CD4-positive, alpha-beta memory T cell (primary cell): ENCODE results near the gene PLEKHG2. TPM values are rescaled to one million over a fixed set of nuclear protein-coding genes. Genes with fewer than 3 reads are reported as not detected.

Experiments used
- CTCF ChIA-PET: fragments of 350-600 bp; sonication (Branson Sonifier 250); formaldehyde crosslinking; loops from one replicate; lab custom pipeline; 2021; ENCODE audit warnings: inconsistent platforms; ENCODE audit not compliant: partially characterized antibody; lab: Charles Lee
- POLR2A ChIA-PET: fragments of 350-600 bp; sonication (Branson Sonifier 250); formaldehyde crosslinking; loops from one replicate; lab custom pipeline; 2021; ENCODE audit not compliant: partially characterized antibody; lab: Charles Lee
- DNase-seq, 5 donors: peaks; one replicate each; pipeline versions ENCODE4 v3.0.0 to v3.0.0-alpha.2; 2020 to 2022; ENCODE audit warnings: mixed read lengths in 1 of 5
- H3K27ac ChIP-seq: one replicate; pipeline ENCODE4 v1.7.0; 2013; ENCODE audit warnings: low read depth, low read length
- H3K27me3 ChIP-seq: 2 replicates; pipeline ENCODE4 v1.7.0; 2013; ENCODE audit warnings: mild to moderate bottlenecking, low read length, moderate library complexity; ENCODE audit not compliant: insufficient read depth
- H3K36me3 ChIP-seq: 2 replicates; pipeline ENCODE4 v1.7.0; 2013; ENCODE audit warnings: mild to moderate bottlenecking, low read length, moderate library complexity; ENCODE audit not compliant: insufficient read depth
- H3K4me1 ChIP-seq: 2 replicates; pipeline ENCODE4 v1.7.0; 2013; ENCODE audit warnings: mild to moderate bottlenecking, low read length, moderate library complexity; ENCODE audit not compliant: insufficient read depth
- H3K4me3 ChIP-seq, 2 donors: one replicate each; pipeline ENCODE4 v1.7.0; 2013; ENCODE audit warnings: low read length in 2 of 2, mild to moderate bottlenecking in 1 of 2
- H3K9me3 ChIP-seq, 2 donors: one replicate each; pipeline ENCODE4 v1.7.0; 2013; ENCODE audit warnings: low read length in 2 of 2, control low read depth in 1 of 2; ENCODE audit not compliant: control insufficient read depth in 1 of 2
- H3K27ac Mint-ChIP-seq, 7 donors: one replicate each; pipeline ENCODE4 v1.8.0; 2020 to 2021; ENCODE audit warnings: mixed read lengths in 7 of 7, mild to moderate bottlenecking in 6 of 7, inconsistent platforms in 3 of 7, moderate library complexity in 3 of 7
- H3K27me3 Mint-ChIP-seq, 2 donors: one replicate each; pipeline ENCODE4 v1.8.0; 2020 to 2021; ENCODE audit warnings: mixed read lengths in 2 of 2
- H3K36me3 Mint-ChIP-seq, 2 donors: one replicate each; pipeline ENCODE4 v1.8.0; 2020 to 2021; ENCODE audit warnings: mixed read lengths in 2 of 2, inconsistent platforms in 1 of 2, mild to moderate bottlenecking in 1 of 2
- H3K4me1 Mint-ChIP-seq, 4 donors: one replicate each; pipeline ENCODE4 v1.8.0; 2020 to 2021; ENCODE audit warnings: mixed read lengths in 4 of 4, mild to moderate bottlenecking in 1 of 4
- H3K4me3 Mint-ChIP-seq, 8 donors: one replicate each; pipeline ENCODE4 v1.8.0; 2020 to 2021; ENCODE audit warnings: mixed read lengths in 8 of 8, mild to moderate bottlenecking in 7 of 8, moderate library complexity in 6 of 8, inconsistent platforms in 3 of 8
- H3K9me3 Mint-ChIP-seq, 8 donors: one replicate each; pipeline ENCODE4 v1.8.0; 2020 to 2021; ENCODE audit warnings: mixed read lengths in 8 of 8, mild to moderate bottlenecking in 5 of 8, inconsistent platforms in 3 of 8, moderate library complexity in 1 of 8
- intact Hi-C: fragments of 100-400 bp; cut with micrococcal nuclease; formaldehyde crosslinking; loops from one replicate; pipeline ENCODE4 v1.15.1; 2023
- polyA plus RNA-seq, 2 donors: library from polyadenylated mRNA; unstranded; fragments of 300-500 nt; fragmentation: Illumina TruSeq; gene quantifications; one replicate each; pipeline ENCODE4 v1.2.3, GENCODE V29; 2021
- total RNA-seq, 2 experiments: library from RNA; stranded (reverse); gene quantifications; one replicate each; pipeline ENCODE4 v1.2.3, GENCODE V29; 2021

Gene PLEKHG2
- total and polyA plus RNA-seq, 4 experiments from 2014 or later, result 1.4 to 17.0 (median 8.6) TPM

DNA sequence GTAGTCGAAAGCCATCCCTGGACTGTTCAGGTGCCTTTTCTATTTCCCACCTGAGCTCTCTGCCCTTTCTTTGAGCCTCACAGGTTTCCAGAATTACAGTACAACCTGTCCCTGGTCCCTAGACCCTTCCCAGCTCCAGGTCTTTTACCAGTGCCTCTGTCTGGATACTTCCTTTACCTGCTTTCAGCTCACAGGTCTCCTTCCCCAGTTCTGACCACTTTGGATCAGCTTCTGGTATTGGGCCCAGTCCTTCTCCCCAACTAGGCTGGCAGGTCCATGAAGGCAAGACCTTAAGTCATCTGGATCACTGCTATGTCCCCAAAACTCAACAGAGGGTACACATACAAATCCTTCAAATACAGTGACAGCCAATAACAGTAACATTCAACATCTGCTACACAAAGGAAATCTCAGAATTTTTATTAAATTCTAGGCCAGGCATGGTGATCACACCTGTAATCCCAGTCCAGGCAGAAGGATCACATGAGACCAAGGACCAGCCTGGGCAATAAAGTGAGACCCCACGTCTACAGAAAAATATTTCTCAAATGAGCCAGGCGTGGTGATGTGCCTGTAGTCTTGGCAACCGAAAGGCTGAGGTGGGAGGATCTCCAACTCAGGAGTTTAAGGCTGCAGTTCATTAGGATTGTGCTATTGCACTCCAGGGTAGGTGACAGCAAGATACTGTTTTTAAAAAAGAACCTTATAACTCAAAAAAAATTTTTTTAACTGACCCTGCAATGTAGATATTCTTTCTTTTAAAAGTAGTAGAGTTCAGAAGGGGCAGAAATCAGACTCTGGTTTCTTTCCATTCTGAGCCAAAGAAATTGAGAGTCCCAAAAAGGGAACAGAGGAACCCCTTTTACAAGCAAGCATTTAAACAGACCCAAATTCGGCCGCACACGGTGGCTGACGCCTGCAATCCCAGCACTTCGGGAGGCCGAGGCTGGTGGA lies 21.9 kb downstream of the PLEKHG2 start:
- H3K27me3 Mint-ChIP-seq, result peaks cover 0 to 1% of the 10 kb centered on the region in 2 donors
- H3K4me3 Mint-ChIP-seq, result peak overlapping the region; percentile 97 to 100 (median 100)
- peaks cover 43% of the 10 kb centered on the region for H3K4me1 ChIP-seq
- peak overlapping the region; percentile 98 to 100 (median 99) for H3K27ac Mint-ChIP-seq
- H3K36me3 ChIP-seq, result peaks cover 24% of the 10 kb centered on the region
- ChIA-PET POLR2A (interaction anchor here (0.6 to 6.4 kb wide), 31 partner anchors 10 to 1829 kb away, joined by 3 to 153 read pairs (median 5); partner anchors contain the start of genes EID2, EID2B, GMFG and MED29), CTCF (interaction anchor here (1.1 to 2.7 kb wide), 10 partner anchors 11 to 238 kb away, joined by 3 to 16 read pairs (median 8); partner anchors contain the start of genes EID2B, GMFG, MED29 and PAF1)
- peak in 1 of 5 donors; percentile 27 for DNase-seq
- intact Hi-C loops, result no loop called here
- peaks cover 0 to 5% (median 0%) of the 10 kb centered on the region in 8 donors for H3K9me3 Mint-ChIP-seq
- peak overlapping the region; percentile 90 for H3K27ac ChIP-seq
- peaks cover 30 to 59% (median 44%) of the 10 kb centered on the region in 4 donors for H3K4me1 Mint-ChIP-seq
- H3K36me3 Mint-ChIP-seq, result peaks cover 29 to 49% of the 10 kb centered on the region in 2 donors
- H3K9me3 ChIP-seq, result no peaks in the 10 kb centered on the region
- H3K4me3 ChIP-seq, result peak overlapping the region; percentile 71 to 90
- H3K27me3 ChIP-seq, result no peaks in the 10 kb centered on the region

DNA sequence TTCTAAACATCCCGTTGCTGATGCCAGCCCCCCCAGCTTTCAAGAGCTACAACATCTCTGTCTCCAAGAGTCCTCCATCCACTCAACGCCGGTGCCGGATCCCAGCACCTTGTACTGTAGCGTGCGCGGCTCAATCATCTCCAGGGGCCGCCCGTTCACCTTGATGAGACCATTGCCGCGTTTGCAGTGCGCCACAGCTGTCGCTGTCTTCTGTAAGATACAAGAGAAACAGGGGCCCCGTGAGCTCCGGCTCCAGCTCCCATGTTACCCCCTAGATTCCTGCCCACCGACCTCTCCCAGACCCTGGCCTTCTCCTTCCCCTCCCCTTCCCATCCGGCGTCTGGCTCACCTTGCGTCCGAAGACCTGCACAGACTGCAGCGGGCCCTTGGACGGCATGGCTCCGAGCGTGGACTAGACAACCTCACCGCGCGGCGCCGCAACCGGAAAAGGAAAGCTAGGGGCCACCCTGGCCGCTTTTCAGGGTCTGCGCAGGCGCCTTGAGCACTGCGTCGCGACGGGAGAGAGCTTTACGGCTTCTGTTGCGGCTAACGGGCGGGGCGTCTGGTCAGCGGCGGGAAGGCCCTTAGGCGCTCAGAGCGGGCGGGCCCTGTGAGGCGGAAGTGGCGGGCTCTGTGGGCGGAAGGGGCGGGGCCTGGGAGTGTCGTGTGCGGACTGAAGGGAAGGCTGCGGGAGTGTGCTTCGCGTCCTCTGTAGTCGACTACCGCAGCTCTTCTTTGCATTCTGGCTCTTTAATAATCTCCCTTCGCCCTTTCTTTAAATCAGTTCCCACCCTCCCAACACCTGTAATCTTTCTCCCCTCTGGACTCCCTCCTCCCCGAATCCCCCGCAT lies 23.3 kb downstream of the PLEKHG2 start, which contains the start of gene RPS16:
RPS16 (minus strand) TSS at position 451 of the 851 bp plus-strand sequence; CDS start at position 397, 54 bp downstream.
- Histone ChIP-seq H3K27me3 (no peaks in the 10 kb centered on the region), H3K9me3 (no peaks in the 10 kb centered on the region), H3K27ac (peak within 1 kb of the TSS; percentile 90), H3K36me3 (peaks cover 24% of the 10 kb centered on the region), H3K4me3 (peak within 1 kb of the TSS; percentile 71 to 90), H3K4me1 (peaks cover 37% of the 10 kb centered on the region)
- Mint-ChIP-seq H3K4me1 (peaks cover 31 to 62% (median 41%) of the 10 kb centered on the region in 4 donors), H3K4me3 (peak within 1 kb of the TSS; percentile 97 to 100 (median 100)), H3K27ac (peak within 1 kb of the TSS; percentile 98 to 100 (median 99)), H3K27me3 (peaks cover 0 to 1% of the 10 kb centered on the region in 2 donors), H3K36me3 (peaks cover 29 to 46% of the 10 kb centered on the region in 2 donors), H3K9me3 (peaks cover 0 to 5% (median 0%) of the 10 kb centered on the region in 8 donors)
- peak; percentile 98 to 99 (median 99) for DNase-seq
- intact Hi-C loops, result loop anchor here (1.0 kb wide), 5 partner anchors 10 to 97 kb away; partner anchors contain the start of genes EID2B, MED29, PAF1 and PLEKHG2
- ChIA-PET POLR2A (interaction anchor here (0.7 to 6.4 kb wide), 41 partner anchors 9 to 1828 kb away, joined by 3 to 153 read pairs (median 5); partner anchors contain the start of genes C19orf47, DYRK1B, EID2 and EID2B), CTCF (interaction anchor here (0.7 to 2.3 kb wide), 18 partner anchors 9 to 237 kb away, joined by 3 to 16 read pairs (median 4); partner anchors contain the start of genes EID2, EID2B, GMFG and MED29)

GRCh38 chr19:39436350-39436716 lies 23.9 kb downstream of the PLEKHG2 start:
- H3K4me1 ChIP-seq, result peaks cover 31% of the 10 kb centered on the region
- H3K27me3 Mint-ChIP-seq, result peaks cover 0 to 1% of the 10 kb centered on the region in 2 donors
- H3K4me3 ChIP-seq, result peak overlapping the region; percentile 55 to 90
- peaks cover 24% of the 10 kb centered on the region for H3K36me3 ChIP-seq
- H3K4me3 Mint-ChIP-seq, result peak overlapping the region; percentile 97 to 100 (median 100)
- H3K27ac Mint-ChIP-seq, result peak overlapping the region; percentile 98 to 100 (median 99)
- DNase-seq, result no peak
- peaks cover 0 to 5% (median 0%) of the 10 kb centered on the region in 8 donors for H3K9me3 Mint-ChIP-seq
- H3K27ac ChIP-seq, result peak overlapping the region; percentile 90
- H3K27me3 ChIP-seq, result no peaks in the 10 kb centered on the region
- peaks cover 29 to 39% of the 10 kb centered on the region in 2 donors for H3K36me3 Mint-ChIP-seq
- H3K9me3 ChIP-seq, result no peaks in the 10 kb centered on the region
- ChIA-PET CTCF (interaction anchor here (0.7 to 2.3 kb wide), 15 partner anchors 10 to 236 kb away, joined by 3 to 16 read pairs (median 4); partner anchors contain the start of genes EID2, EID2B, MED29 and PAF1), POLR2A (interaction anchor here (0.7 to 6.4 kb wide), 37 partner anchors 10 to 1827 kb away, joined by 3 to 153 read pairs (median 6); partner anchors contain the start of genes C19orf47, DYRK1B, EID2 and EID2B)
- peaks cover 28 to 56% (median 37%) of the 10 kb centered on the region in 4 donors for H3K4me1 Mint-ChIP-seq
- intact Hi-C loops, result loop anchor here (1.0 kb wide), 5 partner anchors 9 to 96 kb away; partner anchors contain the start of genes EID2B, MED29, PAF1 and PLEKHG2

DNA sequence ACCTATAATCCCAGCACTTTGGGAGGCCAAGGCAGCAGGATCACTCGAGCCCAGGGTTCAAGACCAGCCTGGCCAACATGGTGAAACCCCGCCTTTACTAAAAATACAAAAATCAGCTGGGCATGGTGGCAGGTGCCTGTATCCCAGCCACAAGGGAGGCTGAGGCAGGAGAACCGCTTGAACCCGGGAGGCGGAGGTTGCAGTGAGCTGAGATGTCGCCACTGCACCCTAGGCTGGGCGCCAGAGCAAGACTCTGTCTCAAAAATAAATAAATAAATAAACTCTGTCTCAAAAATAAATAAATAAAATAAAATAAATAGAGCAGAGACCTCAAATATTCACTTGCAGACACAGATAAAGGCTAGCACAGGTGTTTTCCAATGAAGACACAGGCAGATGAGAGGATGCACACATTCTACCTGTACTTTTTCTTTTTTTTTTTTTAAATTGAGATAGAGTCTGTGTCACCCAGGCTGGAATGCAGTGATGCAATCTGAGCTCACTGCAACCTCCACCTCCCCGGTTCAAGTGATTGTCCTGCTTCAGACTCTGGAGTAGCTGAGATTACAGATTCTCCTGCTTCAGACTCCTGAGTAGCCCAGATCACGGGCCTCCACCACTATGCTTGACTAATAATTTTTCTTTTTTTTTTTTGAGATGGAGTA lies 25.9 kb downstream of the PLEKHG2 start:
- Mint-ChIP-seq H3K36me3 (peaks cover 18 to 26% of the 10 kb centered on the region in 2 donors), H3K27ac (no peak overlapping the region), H3K27me3 (peaks cover 0 to 3% of the 10 kb centered on the region in 2 donors), H3K4me1 (peaks cover 26 to 48% (median 30%) of the 10 kb centered on the region in 4 donors), H3K9me3 (peaks cover 0 to 5% (median 0%) of the 10 kb centered on the region in 8 donors), H3K4me3 (no peak overlapping the region)
- ChIA-PET POLR2A (interaction anchor here (3.6 kb wide), 1 partner anchor 36 kb away, joined by 53 read pairs; no protein-coding TSS in a partner anchor), CTCF (interaction anchor here (0.9 to 5.1 kb wide), 3 partner anchors 95 to 234 kb away, joined by 3 to 56 read pairs (median 46); partner anchors contain the start of gene EID2B)
- Histone ChIP-seq H3K36me3 (peaks cover 12% of the 10 kb centered on the region), H3K4me1 (peaks cover 26% of the 10 kb centered on the region), H3K27ac (no peak overlapping the region), H3K27me3 (no peaks in the 10 kb centered on the region), H3K9me3 (no peaks in the 10 kb centered on the region), H3K4me3 (no peak overlapping the region)
- intact Hi-C loops, result no loop called here
- no peak for DNase-seq

DNA sequence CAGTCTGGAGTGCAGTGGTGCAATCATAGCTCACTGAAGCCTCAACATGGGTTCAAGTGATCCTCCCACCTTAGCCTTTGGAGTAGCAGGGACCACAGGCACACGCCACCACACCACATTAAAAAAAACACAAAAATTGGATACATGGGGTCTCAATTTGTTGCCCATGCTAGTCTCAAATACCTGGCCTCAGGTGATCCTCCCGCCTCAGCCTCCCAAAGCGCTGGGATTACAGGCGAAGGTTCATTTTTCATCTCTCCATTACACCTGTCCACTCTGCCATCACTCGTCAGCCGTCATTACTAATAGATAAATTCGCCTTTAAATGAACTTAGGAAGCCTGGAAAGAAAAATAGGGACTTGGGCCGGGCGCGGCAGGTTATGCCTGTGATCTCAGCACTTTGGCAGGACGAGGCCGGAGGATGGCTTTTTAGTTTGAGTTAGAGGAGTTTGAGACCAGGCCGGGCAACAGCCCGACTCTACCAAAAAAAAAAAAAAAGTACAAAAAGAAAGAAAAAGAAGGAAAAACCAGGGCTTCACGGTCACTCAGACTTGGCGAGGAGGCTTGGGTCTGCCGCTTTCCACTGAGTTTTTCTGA lies 32.2 kb downstream of the PLEKHG2 start:
- no peaks in the 10 kb centered on the region for H3K36me3 ChIP-seq
- Mint-ChIP-seq H3K9me3 (no peaks in the 10 kb centered on the region), H3K27ac (peak overlapping the region; percentile 88 to 98 (median 95)), H3K27me3 (peaks cover 0 to 2% of the 10 kb centered on the region in 2 donors), H3K4me1 (peaks cover 35 to 64% (median 45%) of the 10 kb centered on the region in 4 donors), H3K36me3 (peaks cover 9 to 30% of the 10 kb centered on the region in 2 donors), H3K4me3 (peak overlapping the region; percentile 89 to 98 (median 96))
- DNase-seq, result peak in 1 of 5 donors; percentile 1
- ChIA-PET POLR2A (interaction anchor here (0.7 to 5.5 kb wide), 29 partner anchors 10 to 1899 kb away, joined by 3 to 153 read pairs (median 5); partner anchors contain the start of genes EID2, EID2B, GMFG and MED29), CTCF (interaction anchor here (0.7 to 2.7 kb wide), 6 partner anchors 9 to 89 kb away, joined by 3 to 13 read pairs (median 8); partner anchors contain the start of genes EID2B and RPS16)
- H3K4me3 ChIP-seq, result peak overlapping the region; percentile 79 to 98
- intact Hi-C loops, result loop anchor here (1.0 to 5.0 kb wide), 6 partner anchors 8 to 388 kb away; partner anchors contain the start of genes DYRK1B, EID2, MED29 and PAF1
- H3K4me1 ChIP-seq, result peaks cover 44% of the 10 kb centered on the region
- no peaks in the 10 kb centered on the region for H3K27me3 ChIP-seq
- H3K9me3 ChIP-seq, result no peaks in the 10 kb centered on the region
- peak overlapping the region; percentile 99 for H3K27ac ChIP-seq
